Adipocyte (in vitro differentiated cells): ENCODE results near the gene RARRES2.
A peak's percentile ranks its signal among the peaks of the same experiment; 100 is the strongest.
"Not testable (repeated sequence)": the region's sequence is repeated elsewhere in the genome, so short reads cannot be mapped to it uniquely, and the experiment has no call there.

Experiments
- DNase-seq: peaks from one replicate; pipeline ENCODE4 v3.0.0-alpha.2; 2015; ENCODE audit warnings: low read depth
- H3K27me3 ChIP-seq: replicated peaks from 2 replicates; pipeline ENCODE4 v1.7.0; 2013; ENCODE audit warnings: mild to moderate bottlenecking, low read length, moderate library complexity; ENCODE audit not compliant: control insufficient read depth, insufficient read depth
- H3K36me3 ChIP-seq: 2 replicates; pipeline ENCODE4 v1.7.0; 2013; ENCODE audit warnings: low read length, mild to moderate bottlenecking, moderate library complexity; ENCODE audit not compliant: control insufficient read depth, insufficient read depth, severe bottlenecking
- H3K4me1 ChIP-seq: 2 replicates; pipeline ENCODE4 v1.7.0; 2013; ENCODE audit warnings: mild to moderate bottlenecking, low read length, moderate library complexity; ENCODE audit not compliant: control insufficient read depth, insufficient read depth
- H3K4me3 ChIP-seq: 2 replicates; pipeline ENCODE4 v1.7.0; 2013; ENCODE audit warnings: mild to moderate bottlenecking, low read length, moderate library complexity
- H3K9ac ChIP-seq: 2 replicates; pipeline ENCODE4 v1.7.0; 2013; ENCODE audit warnings: mild to moderate bottlenecking, low read length, moderate library complexity
- H3K9me3 ChIP-seq: 2 replicates; pipeline ENCODE4 v1.7.0; 2013; ENCODE audit warnings: mild to moderate bottlenecking, low read length, moderate library complexity; ENCODE audit not compliant: control insufficient read depth

The RARRES2 gene

DNA sequence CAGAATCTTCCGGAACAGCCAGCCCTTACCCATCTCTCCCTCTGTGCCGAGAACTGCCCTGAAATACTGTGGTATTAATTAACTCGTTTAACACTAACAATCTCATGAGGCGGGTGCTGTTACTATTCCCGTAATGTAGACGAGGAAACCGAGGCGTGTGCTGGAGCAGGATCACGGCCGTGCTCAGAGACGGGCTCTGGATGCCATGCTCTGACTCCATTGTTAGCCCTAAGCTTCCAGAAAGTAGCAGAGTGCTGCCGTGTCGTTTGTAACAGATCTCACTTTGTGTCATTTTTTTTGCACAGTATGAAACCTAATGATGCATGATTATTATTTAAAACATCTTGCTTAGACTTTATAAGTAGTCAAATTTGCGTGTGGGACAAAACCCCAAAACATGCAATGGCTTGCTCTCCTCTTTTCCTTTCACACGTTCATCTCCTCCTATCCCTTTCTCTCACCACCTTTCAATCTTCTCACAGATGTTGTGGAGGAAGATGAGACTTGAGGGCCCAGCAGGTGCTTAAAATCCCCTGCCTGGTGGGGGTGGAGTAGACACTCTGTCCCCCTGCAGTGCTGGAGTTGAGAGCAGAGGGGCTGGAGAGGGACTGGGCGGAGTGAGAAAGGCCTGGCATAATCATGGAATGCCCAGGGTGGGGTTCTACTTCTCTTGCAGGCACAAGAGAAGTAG, 17.6 kb downstream of the RARRES2 start:
- DNase-seq = no peak
- peaks cover 23% of the 10 kb centered on the region for H3K4me1 ChIP-seq
- H3K9me3 ChIP-seq = no peaks in the 10 kb centered on the region
- H3K4me3 ChIP-seq = peak overlapping the region; percentile 64
- no peak overlapping the region for H3K9ac ChIP-seq
- H3K36me3 ChIP-seq = no peaks in the 10 kb centered on the region
- H3K27me3 ChIP-seq = peaks cover 11% of the 10 kb centered on the region

DNA sequence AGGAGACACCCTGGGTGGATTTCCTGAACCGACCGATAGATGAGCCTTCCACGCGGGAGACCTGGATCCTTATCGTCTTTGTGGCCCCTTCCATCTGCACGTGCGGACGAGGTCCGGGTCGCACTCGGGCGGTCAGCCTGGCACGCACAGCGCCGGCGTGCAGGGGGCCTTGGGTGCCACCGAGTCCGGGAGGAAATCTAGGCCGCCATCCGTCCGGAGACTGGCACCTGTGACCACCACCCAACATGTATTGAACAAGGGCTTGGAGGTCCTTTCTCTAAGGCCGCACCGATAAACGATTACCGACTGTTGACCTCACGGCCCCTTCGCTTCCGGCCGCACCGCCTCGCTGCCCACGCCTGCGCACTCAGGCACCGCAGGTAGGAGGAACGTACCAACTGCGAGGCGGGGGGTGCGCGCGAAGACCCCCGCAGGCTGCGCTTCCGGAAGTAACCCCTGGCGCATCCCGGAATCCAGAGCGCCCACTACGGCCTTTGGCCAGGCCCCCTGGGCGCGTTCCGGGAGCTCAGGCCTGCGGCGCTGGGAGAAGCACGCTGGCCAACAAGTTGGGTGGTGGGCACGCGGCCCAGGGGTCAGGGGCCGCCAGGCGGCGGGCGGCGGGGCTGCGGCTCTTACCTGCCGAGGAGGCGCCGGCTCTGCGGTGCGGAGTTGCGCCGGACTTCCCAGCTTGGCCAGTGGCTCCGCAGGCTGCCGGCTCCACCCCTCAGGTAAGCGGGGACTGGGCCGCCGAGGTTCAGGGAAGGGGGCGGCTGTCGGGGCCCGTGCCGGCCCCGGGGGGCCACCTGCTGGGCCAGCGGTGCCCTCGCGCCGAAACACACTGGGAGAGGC, 18.4 kb downstream of the RARRES2 start, which contains the start of the genes ACTR3C and LRRC61:
Gene ACTR3C (minus strand): TSS at position 713 of the 849 bp plus-strand sequence. CDS start 28,249 bp downstream, outside the sequence.
Gene LRRC61 (plus strand): TSS at position 523 of the 849 bp plus-strand sequence. CDS start 13,507 bp downstream, outside the sequence.
- no peaks in the 10 kb centered on the region for H3K9me3 ChIP-seq
- DNase-seq = no peak
- H3K4me3 ChIP-seq = peak within 1 kb of the TSS; percentile 64
- H3K27me3 ChIP-seq = peaks cover 11% of the 10 kb centered on the region
- no peak within 1 kb of the TSS for H3K9ac ChIP-seq
- H3K4me1 ChIP-seq = peaks cover 23% of the 10 kb centered on the region
- no peaks in the 10 kb centered on the region for H3K36me3 ChIP-seq

DNA sequence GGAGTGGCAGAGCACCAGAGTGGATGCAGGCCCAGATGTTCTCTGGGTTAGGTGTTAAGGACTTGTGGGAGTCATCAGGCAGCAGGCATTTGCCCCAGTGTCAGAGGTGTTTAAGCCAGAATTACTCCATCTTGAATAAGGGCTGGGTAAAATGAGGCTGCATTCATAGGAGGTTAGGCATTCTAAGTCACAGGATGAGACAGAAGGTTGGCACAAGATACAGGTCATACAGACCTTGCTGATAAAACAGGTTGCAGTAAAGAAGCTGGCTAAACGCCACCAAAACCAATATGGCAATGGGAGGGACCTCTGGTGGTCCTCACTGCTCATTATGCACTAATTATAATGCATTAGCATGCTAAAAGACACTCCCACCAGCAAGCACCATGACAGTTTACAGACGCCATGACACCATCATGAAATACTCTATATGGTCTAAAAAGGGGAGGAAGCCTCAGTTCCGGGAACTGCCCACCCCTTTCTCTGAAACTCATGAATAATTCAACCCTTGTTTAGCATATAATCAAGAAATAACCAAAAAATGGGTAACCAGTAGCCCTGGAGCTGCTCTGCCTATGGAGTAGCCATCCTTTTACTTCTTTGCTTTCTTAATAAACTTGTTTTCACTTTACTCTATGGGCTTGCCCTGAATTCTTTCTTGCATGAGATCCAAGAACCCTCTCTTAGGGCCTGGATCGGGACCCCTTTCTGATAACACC, 19.2 kb downstream of the RARRES2 start:
- no peaks in the 10 kb centered on the region for H3K9me3 ChIP-seq
- no peak overlapping the region for H3K4me3 ChIP-seq
- DNase-seq = no peak
- no peaks in the 10 kb centered on the region for H3K36me3 ChIP-seq
- peaks cover 11% of the 10 kb centered on the region for H3K27me3 ChIP-seq
- H3K4me1 ChIP-seq = peaks cover 26% of the 10 kb centered on the region
- H3K9ac ChIP-seq = no peak overlapping the region

DNA sequence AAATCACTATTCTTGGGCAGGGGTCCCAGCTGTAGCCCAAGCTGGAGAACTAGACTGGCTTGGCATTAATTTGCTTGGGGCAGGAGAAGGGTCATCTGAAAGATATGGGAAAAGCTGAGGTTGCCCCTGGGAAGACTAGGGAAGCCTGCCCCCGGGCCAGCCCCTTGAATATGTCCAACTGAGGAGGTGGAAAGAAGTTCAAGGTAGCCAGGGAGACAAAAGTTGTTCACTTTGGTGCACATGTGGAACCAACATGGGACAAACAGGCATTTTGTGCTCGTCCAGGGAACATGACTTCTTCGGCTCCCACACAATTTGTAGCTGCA, 19.7 kb downstream of the RARRES2 start:
- Histone ChIP-seq H3K9me3 (no peaks in the 10 kb centered on the region), H3K9ac (no peak overlapping the region), H3K27me3 (peaks cover 11% of the 10 kb centered on the region), H3K4me1 (peaks cover 26% of the 10 kb centered on the region), H3K36me3 (no peaks in the 10 kb centered on the region), H3K4me3 (no peak overlapping the region)
- DNase-seq = no peak

DNA sequence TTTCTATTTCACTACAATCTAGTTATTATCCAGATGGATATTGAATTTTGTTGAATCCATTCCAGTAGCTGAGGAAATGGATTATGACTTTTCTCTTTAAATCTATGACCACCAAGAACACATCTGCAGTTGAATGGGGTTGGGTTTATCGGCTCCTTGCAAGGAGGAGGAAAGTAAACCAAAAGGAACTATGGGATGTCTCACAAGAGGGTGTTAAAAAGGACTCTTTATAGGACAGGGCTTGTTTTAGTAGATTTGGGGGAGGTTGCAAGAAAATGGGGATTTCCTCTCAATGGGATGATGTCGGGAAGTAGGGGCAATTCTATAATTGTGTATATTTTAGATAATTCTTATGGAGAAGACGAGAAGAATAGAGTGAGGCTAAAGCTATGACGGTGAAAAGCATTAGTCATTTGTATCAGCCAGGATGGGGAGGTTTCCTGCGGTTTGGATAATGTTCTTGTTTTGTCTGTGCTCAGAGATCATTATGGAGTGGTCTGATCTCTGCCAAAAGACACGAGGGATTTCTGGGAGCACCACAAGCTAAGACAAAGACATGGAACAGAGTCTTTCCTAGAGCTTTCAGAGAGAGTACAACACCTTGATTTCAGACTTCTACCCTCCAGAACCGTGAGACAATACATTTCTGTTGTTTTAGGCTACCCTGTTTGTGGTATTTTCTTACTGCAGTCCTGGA, 23.5 kb downstream of the RARRES2 start:
- peaks cover 8% of the 10 kb centered on the region for H3K4me1 ChIP-seq
- no peak for DNase-seq
- H3K36me3 ChIP-seq = no peaks in the 10 kb centered on the region
- H3K27me3 ChIP-seq = peaks cover 7% of the 10 kb centered on the region
- H3K4me3 ChIP-seq = no peak overlapping the region
- H3K9ac ChIP-seq = no peak overlapping the region
- H3K9me3 ChIP-seq = no peaks in the 10 kb centered on the region

DNA sequence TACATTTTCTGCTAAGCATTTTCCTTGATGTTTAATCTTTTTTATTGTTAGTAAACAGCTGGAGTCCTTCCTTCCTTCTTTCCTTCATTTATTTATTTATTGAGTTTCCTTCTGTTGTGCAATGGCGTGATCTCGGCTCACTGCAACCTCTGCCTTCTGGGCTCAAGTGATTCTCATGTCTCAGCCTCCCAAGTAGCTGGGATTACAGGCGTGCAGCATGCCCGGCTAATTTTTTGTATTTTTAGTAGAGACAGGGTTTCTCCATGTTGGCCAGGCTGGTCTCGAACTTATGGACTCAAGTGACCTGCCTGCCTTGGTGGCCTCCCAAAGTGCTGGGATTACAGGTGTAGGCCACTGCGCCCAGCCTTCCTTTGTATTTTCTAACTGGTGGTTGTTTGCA, 24.4 kb downstream of the RARRES2 start:
- not testable (repeated sequence) for DNase-seq, H3K4me3 ChIP-seq, H3K27me3 ChIP-seq, H3K36me3 ChIP-seq, H3K9ac ChIP-seq, H3K9me3 ChIP-seq
- peaks cover 13% of the 10 kb centered on the region for H3K4me1 ChIP-seq

DNA sequence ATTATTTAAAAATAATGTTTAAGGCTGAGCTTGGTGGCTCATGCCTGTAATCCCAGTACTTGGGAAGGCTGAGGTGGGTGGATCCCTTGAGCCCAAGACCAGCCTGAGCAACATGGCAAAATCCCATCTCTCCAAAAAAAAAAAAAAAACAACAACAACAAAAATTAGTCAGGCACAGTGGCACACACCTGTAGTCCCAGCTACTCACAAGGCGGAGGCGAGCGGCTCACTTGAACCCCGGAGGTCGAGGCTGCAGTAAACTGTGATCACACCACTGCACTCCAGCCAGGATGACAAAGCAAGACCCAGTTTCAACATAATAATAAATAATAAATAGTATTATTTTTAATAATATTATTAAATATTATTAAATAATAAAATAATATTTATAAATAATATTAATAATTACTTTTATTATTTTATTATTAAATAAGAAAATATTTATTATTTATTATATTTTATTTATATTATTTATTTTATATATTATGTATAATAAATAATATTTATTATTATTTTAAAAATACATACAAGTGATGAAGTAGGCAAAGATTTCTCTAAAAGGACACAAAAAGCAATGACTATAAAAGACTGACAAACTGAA, 26.7 kb downstream of the RARRES2 start:
- Histone ChIP-seq H3K9me3 (no peaks in the 10 kb centered on the region), H3K4me3 (no peak overlapping the region), H3K36me3 (no peaks in the 10 kb centered on the region), H3K27me3 (no peaks in the 10 kb centered on the region), H3K4me1 (peaks cover 15% of the 10 kb centered on the region), H3K9ac (no peak overlapping the region)
- no peak for DNase-seq

DNA sequence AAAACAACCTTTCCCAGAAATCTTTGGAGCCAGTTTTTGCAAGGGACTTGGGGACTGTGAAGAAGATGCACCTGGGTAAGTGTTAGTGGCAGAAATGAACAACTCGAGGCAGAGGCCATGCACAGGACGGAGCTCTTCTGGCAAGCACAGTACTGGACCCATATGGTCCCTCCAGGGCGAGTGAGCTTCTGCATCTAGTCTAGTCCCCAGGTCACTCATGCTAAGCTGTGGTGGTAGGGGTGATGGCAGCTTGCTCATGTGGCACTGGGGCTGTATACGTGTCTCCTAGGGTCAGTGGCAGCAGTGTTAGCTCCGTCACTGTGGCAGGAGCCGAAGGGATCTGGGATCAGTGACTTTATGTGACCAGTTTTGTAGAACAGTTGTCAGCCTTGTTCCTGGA, 27.6 kb downstream of the RARRES2 start:
- H3K27me3 ChIP-seq = no peaks in the 10 kb centered on the region
- no peak for DNase-seq
- H3K4me1 ChIP-seq = peaks cover 15% of the 10 kb centered on the region
- no peaks in the 10 kb centered on the region for H3K9me3 ChIP-seq
- H3K4me3 ChIP-seq = no peak overlapping the region
- H3K9ac ChIP-seq = no peak overlapping the region
- no peaks in the 10 kb centered on the region for H3K36me3 ChIP-seq

DNA sequence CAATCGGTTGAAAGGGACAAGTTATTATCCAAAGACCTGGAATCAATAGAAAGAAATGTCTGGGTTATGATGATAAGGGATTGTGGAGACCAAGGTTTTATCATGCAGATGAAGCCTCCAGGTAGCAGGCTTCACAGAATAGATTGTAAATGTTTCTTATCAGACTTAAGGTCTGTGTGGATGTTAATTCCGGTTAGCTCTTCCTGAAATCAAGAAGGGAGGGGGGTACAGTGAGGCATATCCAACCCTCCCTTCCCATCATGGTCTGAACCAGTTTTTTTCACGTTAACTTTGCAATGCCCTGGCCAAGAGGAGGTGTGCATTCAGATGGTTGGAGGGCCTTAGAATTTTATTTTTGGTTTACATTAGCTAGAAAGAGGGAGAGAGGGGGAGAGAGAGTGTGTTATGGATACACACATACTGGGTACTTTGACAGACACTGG, 28.0 kb downstream of the RARRES2 start:
- Histone ChIP-seq H3K9me3 (no peaks in the 10 kb centered on the region), H3K9ac (no peak overlapping the region), H3K36me3 (no peaks in the 10 kb centered on the region), H3K27me3 (no peaks in the 10 kb centered on the region), H3K4me3 (no peak overlapping the region), H3K4me1 (peaks cover 15% of the 10 kb centered on the region)
- DNase-seq = no peak

DNA sequence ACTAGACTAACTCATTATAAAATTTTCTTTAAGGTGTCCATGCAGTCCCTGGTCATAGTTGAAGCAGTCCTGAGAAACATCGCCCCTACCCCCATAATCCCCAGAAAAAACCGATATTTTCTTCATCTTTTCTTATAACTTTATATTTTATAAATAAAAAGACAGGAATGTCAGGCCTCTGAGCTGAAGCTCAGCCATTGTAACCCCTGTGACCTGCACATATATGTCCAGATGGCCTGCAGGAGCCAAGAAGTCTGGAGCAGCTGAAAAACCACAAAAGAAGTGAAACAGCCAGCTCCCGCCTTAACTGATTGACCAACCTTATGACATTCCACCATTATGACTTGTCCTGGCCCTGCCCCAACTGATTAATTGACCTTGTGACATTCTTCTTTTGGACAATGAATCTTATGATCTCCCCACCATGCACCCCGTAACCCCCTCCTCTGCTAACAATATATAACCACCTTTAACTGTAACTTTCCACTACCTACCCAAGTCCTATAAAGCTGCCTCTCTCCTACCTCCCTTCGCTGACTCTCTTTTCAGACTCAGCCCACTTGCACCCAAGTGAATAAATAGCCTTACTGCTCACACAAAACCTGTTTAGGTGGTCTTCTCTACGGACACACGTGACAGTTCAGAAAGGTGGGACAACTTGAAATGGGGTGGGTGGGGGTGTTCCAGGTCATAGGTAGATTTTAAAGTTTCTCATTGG, 28.6 kb downstream of the RARRES2 start:
- H3K4me1 ChIP-seq = peaks cover 13% of the 10 kb centered on the region
- H3K27me3 ChIP-seq, H3K36me3 ChIP-seq, H3K9me3 ChIP-seq, H3K4me3 ChIP-seq, H3K9ac ChIP-seq, DNase-seq: not testable (repeated sequence)
